Hepatocyte (in vitro differentiated cells): Measurements from ENCODE around the gene CD300A.

Experiments used
- CTCF ChIP-seq: fragments of 200-600 bp; sonication (generic); IDR thresholded peaks from 2 replicates; pipeline ENCODE4 v1.5.1; 2016; ENCODE audit warnings: antibody characterized with exemption, mild to moderate bottlenecking; ENCODE audit not compliant: poor library complexity
- EZH2phosphoT487 ChIP-seq: fragments of 200-600 bp; sonication (generic); IDR thresholded peaks from one replicate; pipeline ENCODE4 v1.6.1; 2018; ENCODE audit warnings: antibody characterized with exemption, mild to moderate bottlenecking, low read depth, moderate library complexity; ENCODE audit not compliant: unreplicated experiment, severe bottlenecking

GRCh38 chr17:74460996-74461395 is 5.4 kb upstream of the CD300A start:
- TF ChIP-seq CTCF, result no peak
- TF ChIP-seq EZH2phosphoT487, result no peak
